ENCODE measurements around the gene SOCS2.

DNA sequence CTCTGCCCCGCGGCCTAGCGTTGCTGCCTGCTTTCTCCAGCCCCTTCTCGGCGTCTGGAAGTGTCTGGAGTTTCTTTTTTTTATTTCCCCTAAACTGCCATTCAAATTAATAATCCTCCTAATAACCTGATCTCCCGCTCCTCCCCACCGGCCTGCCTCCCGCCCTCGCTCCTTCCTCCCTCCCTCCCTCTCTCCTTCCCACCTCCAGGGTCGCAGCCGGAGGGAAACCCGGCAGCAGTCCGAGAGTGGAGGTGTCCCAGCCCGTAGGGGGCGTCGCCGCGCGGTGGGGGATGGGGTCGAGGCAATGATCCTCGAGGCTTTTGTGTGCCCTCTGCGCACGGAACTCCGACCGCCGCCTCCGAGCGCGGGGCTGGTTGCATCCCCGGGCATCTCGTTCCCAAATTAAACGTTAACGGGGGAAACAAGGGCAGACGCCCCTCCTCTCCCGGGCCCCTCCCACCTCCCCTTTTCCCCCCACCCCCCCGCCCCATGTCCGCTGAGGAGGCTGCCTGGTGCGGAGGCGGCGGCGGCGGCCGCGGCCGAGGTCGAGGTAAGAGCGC is 1.0 kb upstream of the SOCS2 start:
- no peak for TF ChIP-seq POLR2A (IDR thresholded peaks at IDR 0.05)
- peak in 8 of 12 donors; percentile 31 to 67 (median 48) for TF ChIP-seq CTCF (IDR thresholded peaks at IDR 0.05)
